ENCODE measurements around the gene MKLN1.
"Not testable (repeated sequence)": the region's sequence is repeated elsewhere in the genome, so short reads cannot be mapped to it uniquely, and the experiment has no call there.

MKLN1 gene

DNA sequence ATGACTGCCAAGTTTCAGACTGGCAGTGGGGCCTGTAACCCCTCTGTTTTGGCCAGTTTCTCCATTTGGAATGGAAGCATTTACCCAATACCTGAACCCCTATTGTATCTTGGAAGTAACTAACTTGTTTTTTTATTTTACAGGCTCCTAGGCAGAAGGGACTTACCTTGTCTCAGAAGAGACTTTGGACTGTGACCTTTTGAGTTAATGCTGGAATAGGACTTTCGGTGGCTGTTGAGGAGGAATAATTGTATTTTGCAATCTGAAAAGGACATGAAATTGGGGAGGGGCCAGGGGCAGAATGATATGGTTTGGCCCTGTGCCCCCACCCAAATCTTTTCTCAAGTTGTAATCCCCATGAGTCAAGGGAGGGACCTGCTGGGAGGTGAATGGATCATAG is 20.0 kb upstream of the MKLN1 start:
- no peak for DNase-seq

- no peak for DNase-seq
Observed at GRCh38 chr7:131312838-131313237, 14.8 kb upstream of the MKLN1 start.

DNA sequence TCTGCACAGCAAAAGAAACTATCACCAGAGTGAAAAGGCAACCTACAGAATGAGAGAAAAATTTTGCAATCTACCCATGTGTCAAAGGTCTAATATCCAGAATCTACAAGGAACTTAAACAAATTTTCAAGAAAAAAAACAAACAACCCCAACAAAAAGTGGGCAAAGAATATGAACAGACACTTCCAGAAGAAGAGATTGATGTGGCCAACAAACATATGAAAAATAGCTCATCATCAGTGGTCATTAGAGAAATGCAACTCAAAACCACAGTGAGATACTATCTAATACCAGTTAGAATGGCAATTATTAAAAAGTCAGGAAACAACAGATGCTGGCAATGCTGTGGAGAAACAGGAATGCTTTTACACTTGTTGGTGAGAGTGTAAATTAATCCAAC is 7.1 kb upstream of the MKLN1 start:
- no peak for DNase-seq

GRCh38 chr7:131321656-131322055 is 6.0 kb upstream of the MKLN1 start:
- DNase-seq = no peak

DNA sequence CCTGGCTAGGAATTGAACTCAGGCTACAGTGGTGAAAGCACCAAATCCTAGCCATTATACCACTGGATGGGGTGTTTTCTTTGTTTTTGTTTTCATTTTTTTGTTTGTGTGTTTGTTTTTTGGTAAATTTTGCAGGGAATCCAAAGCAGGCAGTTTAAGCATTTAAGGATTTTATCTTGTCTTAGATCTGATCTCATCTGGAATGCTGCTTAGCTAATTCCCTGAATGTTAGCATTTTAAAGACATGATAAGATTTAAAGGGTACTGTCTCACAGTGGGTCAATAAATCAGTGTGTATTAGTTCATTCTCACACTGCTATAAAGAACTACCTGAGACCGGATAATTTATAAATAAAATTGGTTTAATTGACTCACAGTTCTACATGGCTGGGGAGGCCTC is 5.6 kb upstream of the MKLN1 start:
- no peak for DNase-seq

DNA sequence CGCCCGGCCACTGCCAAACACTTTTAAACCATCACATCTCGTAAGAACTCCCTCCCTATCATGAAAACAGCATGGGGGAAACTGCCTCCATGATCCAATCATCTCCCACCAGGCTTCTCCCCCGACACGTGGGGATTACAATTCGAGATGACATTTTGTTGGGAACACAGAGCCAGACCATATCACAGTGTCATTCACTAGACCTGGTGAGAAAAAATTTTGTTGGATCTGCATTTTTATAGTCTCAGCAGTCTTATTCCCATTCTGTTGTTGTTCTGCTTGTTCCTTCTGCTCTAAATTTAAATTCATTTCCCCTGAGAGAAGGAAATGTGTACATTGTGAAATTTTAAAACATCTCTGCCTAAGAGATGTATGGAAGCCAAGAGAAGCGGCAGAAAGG is 4.8 kb upstream of the MKLN1 start:
- no peak for DNase-seq

- no peak for DNase-seq
Observed at GRCh38 chr7:131325179-131325840, 2.4 kb upstream of the MKLN1 start.

- no peak for DNase-seq
Observed at GRCh38 chr7:131326576-131326975, 1.1 kb upstream of the MKLN1 start.

- DNase-seq = peak in 18 of 56 donors; percentile 22 to 82 (median 47)
Observed at GRCh38 chr7:131327049-131327625, 539 bp upstream of the MKLN1 start.

- peak in 3 of 56 donors; percentile 42 to 68 (median 52) for DNase-seq
Observed at GRCh38 chr7:131328377-131329175, 900 bp downstream of the MKLN1 start.

DNA sequence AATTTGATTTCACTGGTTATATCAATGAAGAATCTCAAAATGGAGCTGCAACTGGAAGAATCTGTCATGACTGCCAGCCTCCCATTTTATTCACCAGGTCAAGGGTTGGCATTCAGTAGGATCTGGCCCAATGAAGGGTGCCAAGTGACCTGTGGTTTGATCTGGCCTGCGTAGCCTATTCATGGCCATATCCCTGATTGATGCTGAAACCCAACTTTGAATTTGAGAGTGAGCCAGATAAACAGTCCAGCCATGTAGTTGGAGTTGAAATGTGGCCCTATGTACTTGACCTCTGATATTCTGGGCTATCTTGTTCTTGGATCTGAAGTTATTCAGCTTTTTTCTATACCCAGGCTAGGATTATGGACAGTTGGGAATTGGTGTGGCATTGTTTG is 1.5 kb downstream of the MKLN1 start:
- peak in 5 of 56 donors; percentile 1 to 15 (median 8) for DNase-seq

DNA sequence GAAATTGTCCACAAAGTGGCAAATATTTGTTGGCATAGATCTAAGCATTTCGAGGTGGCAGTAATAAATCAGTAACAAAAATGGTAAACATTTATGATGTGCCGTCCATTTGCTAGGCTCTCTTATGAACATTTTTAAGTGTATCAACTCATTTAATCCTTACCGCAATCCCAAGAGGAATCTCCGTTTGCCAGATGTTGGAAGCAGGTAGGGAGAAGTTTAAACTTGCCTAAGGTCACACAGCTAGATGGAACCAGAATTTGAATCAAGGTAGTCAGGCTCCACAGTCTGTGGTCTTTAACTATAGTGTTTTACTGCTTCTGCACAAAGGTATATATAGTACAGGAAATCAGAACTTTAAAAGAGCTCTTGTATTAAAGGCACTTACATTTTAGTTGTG is 2.6 kb downstream of the MKLN1 start:
- DNase-seq = no peak

GRCh38 chr7:131331806-131332205 is 4.1 kb downstream of the MKLN1 start:
- no peak for DNase-seq

DNA sequence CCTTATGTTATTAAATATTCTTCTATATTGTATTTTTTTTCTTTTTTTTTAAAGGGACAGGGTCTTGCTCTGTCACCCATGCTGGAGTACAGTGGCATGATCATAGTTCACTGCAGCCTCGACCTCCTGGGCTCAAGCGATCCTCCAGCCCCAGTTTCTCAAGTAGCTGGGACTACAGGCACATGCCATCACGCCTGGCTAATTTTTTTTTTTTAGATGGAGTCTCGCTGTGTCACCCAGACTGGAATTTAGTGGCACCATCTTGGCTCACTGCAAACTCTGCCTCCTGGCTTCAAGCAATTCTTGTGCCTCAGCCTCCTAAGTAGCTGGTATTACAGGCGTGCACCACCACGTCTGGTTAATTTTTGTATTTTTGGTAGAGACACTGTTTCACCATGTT is 5.1 kb downstream of the MKLN1 start:
- DNase-seq = not testable (repeated sequence)

- no peak for DNase-seq
Observed at GRCh38 chr7:131335639-131336381, 8.1 kb downstream of the MKLN1 start.

- no peak for DNase-seq
Observed at GRCh38 chr7:131336956-131337355, 9.3 kb downstream of the MKLN1 start.

DNA sequence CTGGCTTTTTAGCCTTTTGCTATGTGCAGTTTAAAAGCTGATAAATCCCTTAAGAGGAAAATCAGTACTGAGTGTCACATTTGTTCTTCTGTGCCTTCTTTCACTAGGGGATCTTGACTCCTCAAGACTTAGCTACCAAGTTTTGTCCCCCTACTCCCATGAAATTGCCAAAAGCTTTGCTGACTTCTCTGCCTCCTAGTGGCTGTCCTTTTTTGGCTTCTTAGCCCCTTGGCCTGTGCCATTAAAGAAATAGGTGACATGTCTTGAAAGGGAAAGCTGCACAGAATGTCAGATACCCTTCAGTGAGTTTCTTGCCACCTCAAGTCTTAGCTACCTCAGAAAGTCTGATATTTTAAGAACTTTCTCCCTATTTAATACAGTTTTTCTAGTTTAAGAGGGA is 10.5 kb downstream of the MKLN1 start:
- no peak for DNase-seq

GRCh38 chr7:131338691-131339390 is 11.2 kb downstream of the MKLN1 start:
- DNase-seq = no peak

GRCh38 chr7:131341690-131342089 is 14.0 kb downstream of the MKLN1 start:
- DNase-seq = no peak

GRCh38 chr7:131342864-131343442 is 15.3 kb downstream of the MKLN1 start:
- no peak for DNase-seq

Measured in nucleus accumbens (tissue), 56 donors.